Retinal pigment epithelial cell (primary cell): ENCODE measurements around the gene SMARCC1.

Experiments
- DNase-seq: peaks from one replicate; pipeline ENCODE4 v3.0.0-alpha.2; 2010; ENCODE audit warnings: low read depth
- H3K4me3 ChIP-seq: 2 replicates; pipeline ENCODE4 v1.5.1; 2011; ENCODE audit warnings: mild to moderate bottlenecking, low read length, control low read depth, moderate library complexity
- TF ChIP-seq, protein P1 (sequence below): conservative IDR thresholded peaks from 2 replicates; pipeline ENCODE4 v1.5.1; 2011; ENCODE audit warnings: low read depth, low read length, control low read depth, inconsistent platforms

SMARCC1 gene

DNA sequence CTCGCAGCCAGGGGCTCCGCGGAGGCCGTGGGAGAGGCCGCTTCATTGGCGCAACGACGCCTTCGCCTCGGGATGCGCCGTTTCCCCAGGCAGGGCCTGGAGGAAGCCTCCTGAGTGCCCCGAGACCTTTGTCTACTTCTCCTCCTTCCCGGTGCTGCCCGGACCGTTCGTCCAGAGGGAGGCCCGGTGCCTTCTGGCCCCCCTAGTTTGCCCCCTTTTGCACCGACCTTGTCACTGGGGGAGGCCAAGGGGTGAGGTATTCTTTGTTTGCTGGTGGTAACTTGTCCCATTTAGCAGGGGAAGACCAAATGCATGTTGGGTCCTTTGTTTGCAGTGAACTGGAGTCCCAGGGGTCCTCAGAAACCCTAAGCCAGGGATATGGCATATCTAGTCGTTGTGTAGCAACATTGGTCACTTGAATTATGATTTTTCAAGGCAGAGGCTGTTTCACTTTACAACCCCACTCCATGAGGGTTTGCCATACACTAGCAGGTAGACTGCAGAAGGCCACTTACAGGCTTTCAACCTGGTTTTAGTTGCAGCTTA, 21.9 kb upstream of the SMARCC1 start:
- DNase-seq = no peak
- peak overlapping the region; percentile 70 for H3K4me3 ChIP-seq
- TF ChIP-seq, protein P1, sequence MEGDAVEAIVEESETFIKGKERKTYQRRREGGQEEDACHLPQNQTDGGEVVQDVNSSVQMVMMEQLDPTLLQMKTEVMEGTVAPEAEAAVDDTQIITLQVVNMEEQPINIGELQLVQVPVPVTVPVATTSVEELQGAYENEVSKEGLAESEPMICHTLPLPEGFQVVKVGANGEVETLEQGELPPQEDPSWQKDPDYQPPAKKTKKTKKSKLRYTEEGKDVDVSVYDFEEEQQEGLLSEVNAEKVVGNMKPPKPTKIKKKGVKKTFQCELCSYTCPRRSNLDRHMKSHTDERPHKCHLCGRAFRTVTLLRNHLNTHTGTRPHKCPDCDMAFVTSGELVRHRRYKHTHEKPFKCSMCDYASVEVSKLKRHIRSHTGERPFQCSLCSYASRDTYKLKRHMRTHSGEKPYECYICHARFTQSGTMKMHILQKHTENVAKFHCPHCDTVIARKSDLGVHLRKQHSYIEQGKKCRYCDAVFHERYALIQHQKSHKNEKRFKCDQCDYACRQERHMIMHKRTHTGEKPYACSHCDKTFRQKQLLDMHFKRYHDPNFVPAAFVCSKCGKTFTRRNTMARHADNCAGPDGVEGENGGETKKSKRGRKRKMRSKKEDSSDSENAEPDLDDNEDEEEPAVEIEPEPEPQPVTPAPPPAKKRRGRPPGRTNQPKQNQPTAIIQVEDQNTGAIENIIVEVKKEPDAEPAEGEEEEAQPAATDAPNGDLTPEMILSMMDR = no peak

DNA sequence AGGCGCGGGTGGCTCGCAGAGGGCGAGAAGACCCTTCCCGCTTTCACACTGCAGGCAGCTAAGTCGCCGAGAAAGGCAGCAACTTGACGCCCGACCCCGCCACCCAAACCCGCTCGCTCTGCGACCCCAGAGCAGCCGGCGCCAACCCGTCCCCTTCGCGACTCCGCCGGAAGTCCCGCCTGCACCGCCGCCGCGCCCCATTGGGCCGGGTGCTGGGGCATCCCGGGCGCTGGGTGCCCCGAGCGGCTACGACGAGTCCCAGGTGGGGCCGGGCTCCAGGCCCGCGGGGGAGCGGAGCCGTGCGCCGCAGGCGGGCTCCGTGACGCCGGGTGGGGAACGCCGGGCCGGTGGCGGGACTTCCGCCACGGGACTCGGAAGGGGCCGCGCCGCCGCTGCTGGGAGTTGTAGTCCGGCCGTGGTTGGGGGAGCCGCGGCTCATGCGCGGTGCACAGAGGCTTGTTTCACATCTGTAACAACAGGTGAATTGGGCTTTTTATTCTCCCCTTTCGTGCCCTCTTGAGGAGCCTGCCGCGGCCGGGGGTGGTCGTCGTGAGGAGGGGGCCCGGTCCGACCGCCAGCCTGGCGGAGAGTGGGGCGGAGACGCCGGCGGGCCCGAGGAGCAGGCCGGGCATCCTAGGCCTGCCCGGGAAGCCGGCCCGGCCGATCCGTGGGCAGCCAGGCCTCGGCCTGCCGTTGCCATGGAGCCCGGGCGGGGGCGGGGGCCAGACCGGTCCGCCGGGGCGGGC, 21.2 kb upstream of the SMARCC1 start, which contains the start of gene DHX30:
Gene DHX30, plus strand, starts transcription at position 405 of the 746 bp plus-strand sequence. CDS start 7,546 bp downstream, outside the sequence.
- DNase-seq = peak; percentile 42
- TF ChIP-seq, protein P1 = no peak
- peak within 1 kb of the TSS; percentile 70 for H3K4me3 ChIP-seq

DNA sequence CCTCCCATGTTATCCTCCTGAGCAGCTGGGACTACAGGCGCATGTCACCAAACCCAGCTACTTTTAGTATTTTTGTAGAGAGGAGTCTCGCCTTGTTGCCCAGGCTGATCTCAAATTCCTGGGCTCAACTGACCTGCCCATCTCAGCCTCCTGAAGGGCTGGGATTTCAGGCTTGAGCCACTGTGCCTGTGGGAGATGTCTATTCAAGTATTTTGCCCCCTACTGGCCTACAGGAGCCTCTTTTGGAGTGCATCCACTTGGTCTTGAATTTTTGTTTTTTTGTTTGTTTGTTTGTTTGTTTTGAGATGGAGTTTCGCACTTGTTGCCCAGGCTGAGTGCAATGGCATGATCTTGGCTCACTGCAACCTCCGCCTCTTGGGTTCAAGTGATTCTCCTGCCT, 18.0 kb upstream of the SMARCC1 start:
- DNase-seq = no peak
- TF ChIP-seq, protein P1 = peak; percentile 35
- H3K4me3 ChIP-seq = no peak overlapping the region

DNA sequence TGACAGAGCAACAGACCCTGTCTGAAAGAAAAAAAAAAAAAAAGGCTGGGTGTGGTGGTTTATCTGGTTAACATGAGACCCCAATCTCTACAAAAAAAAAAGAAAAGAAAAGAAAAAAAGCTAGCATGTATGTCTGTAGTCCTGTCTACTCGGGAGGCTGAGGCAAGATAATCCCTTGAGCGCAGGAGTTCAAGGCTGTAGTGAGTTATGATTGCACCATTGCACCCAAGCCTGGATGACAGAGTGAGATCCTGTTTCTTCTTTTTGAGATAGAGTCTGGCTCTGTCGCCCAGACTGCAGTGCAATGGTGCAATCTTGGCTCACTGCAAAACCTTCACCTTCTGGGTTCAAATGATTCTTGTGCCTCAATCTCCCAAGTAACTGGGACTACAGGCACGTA, 12.9 kb upstream of the SMARCC1 start:
- H3K4me3 ChIP-seq = no peak overlapping the region
- TF ChIP-seq, protein P1 = no peak
- no peak for DNase-seq

DNA sequence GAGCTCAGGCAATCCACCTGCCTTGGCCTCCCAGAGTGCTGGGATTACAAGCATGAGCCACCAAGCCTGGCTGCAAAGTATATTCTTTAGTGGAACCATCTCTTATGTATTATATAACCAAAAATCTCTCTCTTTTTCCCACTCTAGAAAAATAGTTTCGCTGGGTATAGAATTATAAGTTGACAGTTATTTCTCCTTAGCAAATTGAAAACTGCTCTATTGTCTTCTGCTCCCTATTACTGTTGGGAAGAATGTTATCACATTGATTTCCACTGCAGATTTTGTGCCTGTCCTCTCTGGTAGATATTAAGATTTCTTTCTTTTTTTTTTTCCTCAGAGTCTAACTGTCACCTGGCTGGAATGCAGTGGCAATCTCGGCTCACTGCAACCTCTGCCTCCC, 11.0 kb upstream of the SMARCC1 start:
- no peak for DNase-seq
- no peak overlapping the region for H3K4me3 ChIP-seq
- TF ChIP-seq, protein P1 = no peak

DNA sequence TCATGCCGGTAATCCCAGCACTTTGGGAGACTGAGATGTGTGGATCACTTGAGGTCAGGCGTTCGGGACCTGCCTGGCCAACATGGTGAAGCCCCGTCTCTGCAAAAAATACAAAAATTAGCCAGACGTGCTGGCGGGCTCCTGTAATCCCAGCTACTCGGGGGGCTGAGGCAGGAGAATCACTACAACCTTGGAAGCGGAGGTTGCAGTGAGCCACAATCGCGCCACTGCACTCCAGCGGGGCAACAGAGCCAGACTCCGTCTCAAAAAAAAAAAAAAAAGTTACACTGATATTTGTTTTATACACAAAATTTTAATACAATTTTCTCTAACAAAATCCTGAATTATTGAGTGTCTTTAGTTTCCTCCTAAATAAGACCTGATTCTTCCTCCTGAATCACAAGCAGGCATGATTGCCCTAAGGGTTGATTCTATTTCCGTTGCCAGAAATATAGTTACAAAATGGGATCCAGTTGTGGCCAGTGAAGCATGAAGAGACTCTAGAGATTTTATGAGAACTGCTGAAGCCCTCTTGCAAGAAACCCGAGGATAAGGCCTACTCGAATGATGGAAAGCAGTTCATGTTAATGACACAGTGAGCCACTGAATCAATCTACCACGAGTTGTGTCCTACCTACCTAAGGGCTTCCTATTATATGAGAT, 9.6 kb upstream of the SMARCC1 start:
- no peak for DNase-seq
- TF ChIP-seq, protein P1 = no peak

DNA sequence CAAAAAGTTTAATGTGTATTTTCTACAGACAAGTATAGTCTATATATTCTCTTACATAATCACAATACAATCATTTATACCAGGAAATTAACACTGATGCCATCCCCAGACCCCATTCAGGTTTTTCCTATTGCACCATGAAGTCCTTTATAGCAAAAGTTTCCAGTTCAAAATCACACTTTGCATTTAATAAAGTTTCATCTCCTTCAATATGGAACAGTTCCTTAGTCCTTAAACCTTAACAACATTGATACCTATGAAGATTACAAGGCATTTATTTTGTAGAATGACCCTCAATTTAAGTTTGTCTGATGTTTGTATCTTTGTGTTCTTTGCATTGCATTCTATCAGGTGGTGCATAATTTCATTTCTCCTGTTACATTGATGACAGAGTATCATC, 2.0 kb upstream of the SMARCC1 start:
- TF ChIP-seq, protein P1 = no peak
- DNase-seq = no peak

More for the DNA sequence above, 9.6 kb upstream of the SMARCC1 start:
- no peak overlapping the region for H3K4me3 ChIP-seq

More for the DNA sequence above, 2.0 kb upstream of the SMARCC1 start:
- no peak overlapping the region for H3K4me3 ChIP-seq
